ENCODE measurements around the gene GAS2L2. TPM values are rescaled to one million over a fixed set of nuclear protein-coding genes. Genes with fewer than 3 reads are reported as not detected.

The GAS2L2 gene
- total RNA-seq, 2 donors from 2014 or later = not detected

GRCh38 chr17:35797370-35797769 lies 44.3 kb upstream of the GAS2L2 start:
- no peak for ATAC-seq
- Histone ChIP-seq H3K27me3 (no peaks in the 10 kb centered on the region), H3K4me3 (no peak overlapping the region), H3K36me3 (replicated peaks in 1 of 2; ENCODE audit: insufficient read depth in 1 of 2, low read depth in 2 of 2) (no peaks in the 10 kb centered on the region), H3K27ac (no peak overlapping the region), H3K4me1 (peaks cover 22% of the 10 kb centered on the region), H3K9me3 (no peaks in the 10 kb centered on the region)
- no peak for DNase-seq
- intact Hi-C loops (cut with DNase I) = no loop called here
- 56 to 60% methylated on average over 3 to 4 of the region's 4 CpGs for WGBS, 2 donors
- TF ChIP-seq POLR2A (IDR thresholded peaks at IDR 0.05) = no peak
- TF ChIP-seq CTCF (IDR thresholded peaks at IDR 0.05) = no peak

GRCh38 chr17:35796942-35797341 lies 43.9 kb upstream of the GAS2L2 start:
- no peak for TF ChIP-seq CTCF (IDR thresholded peaks at IDR 0.05)
- TF ChIP-seq POLR2A (IDR thresholded peaks at IDR 0.05) = no peak
- peaks cover 22% of the 10 kb centered on the region for H3K4me1 ChIP-seq
- no peaks in the 10 kb centered on the region for H3K36me3 ChIP-seq (replicated peaks in 1 of 2; ENCODE audit: insufficient read depth in 1 of 2, low read depth in 2 of 2)
- H3K27me3 ChIP-seq = no peaks in the 10 kb centered on the region
- no peak overlapping the region for H3K27ac ChIP-seq
- no peak for DNase-seq
- ATAC-seq = no peak
- no peaks in the 10 kb centered on the region for H3K9me3 ChIP-seq
- no peak overlapping the region for H3K4me3 ChIP-seq
- WGBS, 2 donors = 44 to 64% methylated on average over 1 of the region's 1 CpG
- intact Hi-C loops (cut with DNase I) = no loop called here

GRCh38 chr17:35795871-35796265 lies 42.8 kb upstream of the GAS2L2 start:
- WGBS, 2 donors = 27 to 45% methylated on average over 3 to 8 of the region's 8 CpGs
- no peaks in the 10 kb centered on the region for H3K36me3 ChIP-seq (replicated peaks in 1 of 2; ENCODE audit: insufficient read depth in 1 of 2, low read depth in 2 of 2)
- ATAC-seq = no peak
- H3K9me3 ChIP-seq = no peaks in the 10 kb centered on the region
- TF ChIP-seq POLR2A (IDR thresholded peaks at IDR 0.05) = no peak
- TF ChIP-seq CTCF (IDR thresholded peaks at IDR 0.05) = no peak
- no peaks in the 10 kb centered on the region for H3K27me3 ChIP-seq
- no peak overlapping the region for H3K4me3 ChIP-seq
- peaks cover 22% of the 10 kb centered on the region for H3K4me1 ChIP-seq
- no peak overlapping the region for H3K27ac ChIP-seq
- no peak for DNase-seq
- intact Hi-C loops (cut with DNase I) = no loop called here

GRCh38 chr17:35795007-35795870 lies 42.2 kb upstream of the GAS2L2 start, which contains the start of gene MMP28:
TSS of gene MMP28 (minus strand) at chr17:35795641. CDS start at chr17:35795377, 264 bp downstream.
- intact Hi-C loops (cut with DNase I) = no loop called here
- H3K9me3 ChIP-seq = no peaks in the 10 kb centered on the region
- peaks cover 21% of the 10 kb centered on the region for H3K4me1 ChIP-seq
- no peaks in the 10 kb centered on the region for H3K36me3 ChIP-seq (replicated peaks in 1 of 2; ENCODE audit: insufficient read depth in 1 of 2, low read depth in 2 of 2)
- peak within 1 kb of the TSS in 1 of 4 donors; percentile 11 for H3K27ac ChIP-seq
- H3K4me3 ChIP-seq = peak within 1 kb of the TSS in 1 of 2 donors; percentile 14
- TF ChIP-seq POLR2A (IDR thresholded peaks at IDR 0.05) (peak in 1 of 3 donors; percentile 11), CTCF (IDR thresholded peaks at IDR 0.05) (no peak)
- no peaks in the 10 kb centered on the region for H3K27me3 ChIP-seq
- peak; percentile 25 to 48 (median 36) for DNase-seq
- 0% methylated on average over 76 of the region's 89 CpGs; no CpG with 5 or more reads in 1 of the 2 donors for WGBS, 2 donors
- peak; percentile 68 for ATAC-seq
